HG03139 (cell line): ENCODE data around the gene PAM.
"Not testable (repeated sequence)": the region's sequence is repeated elsewhere in the genome, so short reads cannot be mapped to it uniquely, and the experiment has no call there.

Experiments used
- ATAC-seq: cut with Tn5 transposase; IDR thresholded peaks from one replicate; pipeline ENCODE4 v1.9.1; 2021; ENCODE audit not compliant: unreplicated experiment

Gene PAM

GRCh38 chr5:102891175-102891574, 136.1 kb downstream of the PAM start:
- ATAC-seq = no peak

- ATAC-seq = no peak
These were observed 138.8 kb downstream of the PAM start for GRCh38 chr5:102893942-102894341.

- ATAC-seq = no peak
These were observed 140.1 kb downstream of the PAM start for GRCh38 chr5:102895234-102895633.

- no peak for ATAC-seq
These were observed 140.9 kb downstream of the PAM start for GRCh38 chr5:102895976-102896375.

- no peak for ATAC-seq
These were observed 146.5 kb downstream of the PAM start for GRCh38 chr5:102901424-102902134.

- no peak for ATAC-seq
These were observed 147.0 kb downstream of the PAM start for GRCh38 chr5:102902135-102902448.

- no peak for ATAC-seq
These were observed 147.5 kb downstream of the PAM start for GRCh38 chr5:102902647-102903046.

GRCh38 chr5:102903074-102903871, 148.2 kb downstream of the PAM start:
- ATAC-seq = no peak

GRCh38 chr5:102905056-102905455, 150.0 kb downstream of the PAM start:
- no peak for ATAC-seq

GRCh38 chr5:102907099-102907498, 152.0 kb downstream of the PAM start:
- ATAC-seq = not testable (repeated sequence)

GRCh38 chr5:102910240-102911226, 155.4 kb downstream of the PAM start:
- no peak for ATAC-seq

- no peak for ATAC-seq
These were observed 156.9 kb downstream of the PAM start for GRCh38 chr5:102911973-102912372.

- ATAC-seq = no peak
These were observed 161.0 kb downstream of the PAM start for GRCh38 chr5:102916109-102916508.

GRCh38 chr5:102918986-102919610, 164.0 kb downstream of the PAM start:
- ATAC-seq = no peak

- no peak for ATAC-seq
These were observed 165.7 kb downstream of the PAM start for GRCh38 chr5:102920762-102921161.

- ATAC-seq = no peak
These were observed 166.4 kb downstream of the PAM start for GRCh38 chr5:102921341-102922044.

GRCh38 chr5:102922111-102922720, 167.1 kb downstream of the PAM start:
- no peak for ATAC-seq

GRCh38 chr5:102922799-102923477, 167.8 kb downstream of the PAM start:
- ATAC-seq = no peak

GRCh38 chr5:102924963-102925362, 169.9 kb downstream of the PAM start:
- no peak for ATAC-seq
